ENCODE measurements around the gene PHLDB1. TPM values are rescaled to one million over a fixed set of nuclear protein-coding genes. Genes with fewer than 3 reads are reported as not detected.
"Not testable (repeated sequence)": the region's sequence is repeated elsewhere in the genome, so short reads cannot be mapped to it uniquely, and the experiment has no call there.

Gene PHLDB1
- total and polyA plus RNA-seq, 2 of the 8 experiments (the other 6 are each of a cell fraction or from before 2014, with no cell fraction given), result 53.9 to 74.8 TPM

DNA sequence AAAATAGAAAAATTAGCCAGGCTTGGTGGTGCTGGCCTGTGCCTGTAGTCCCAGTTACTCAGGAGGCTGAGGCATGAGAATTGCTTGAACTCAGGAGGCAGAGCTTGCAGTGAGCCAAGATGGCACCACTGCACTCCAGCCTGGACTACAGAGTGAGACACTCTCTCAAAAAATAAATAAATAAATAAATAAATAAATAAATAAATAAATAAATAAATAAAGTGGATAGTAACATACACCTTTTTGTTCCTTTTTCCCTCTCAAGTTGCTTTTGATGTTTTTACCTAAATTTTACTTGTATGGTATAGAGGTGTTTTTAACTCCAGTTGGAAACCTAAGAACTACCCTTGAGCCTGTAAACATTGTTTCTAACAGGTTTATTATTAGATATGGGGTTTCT, 29.4 kb upstream of the PHLDB1 start:
- peaks cover 12 to 73% of the 10 kb centered on the region in 2 experiments for H3K79me2 ChIP-seq (ENCODE audit: control insufficient read depth in 1 of 2, insufficient read depth in 2 of 2, low read length in 2 of 2)
- not testable (repeated sequence) for H3K36me3 ChIP-seq (ENCODE audit: control insufficient read depth in 2 of 4, insufficient read depth in 4 of 4, low read length in 3 of 4); H2BK15ac ChIP-seq (ENCODE audit: low read length); H3K4me2 ChIP-seq (ENCODE audit: insufficient read depth in 1 of 2, low read depth in 2 of 2, low read length in 2 of 2); H3K27me3 ChIP-seq (replicated peaks in 1 of 4; ENCODE audit: control insufficient read depth in 3 of 4, extremely low read depth in 1 of 4, insufficient read depth in 3 of 4, low read length in 3 of 4); H2BK120ac ChIP-seq (replicated peaks; ENCODE audit: low read depth, low read length); H3K4me1 ChIP-seq (replicated peaks in 1 of 4; ENCODE audit: control insufficient read depth in 3 of 4, insufficient read depth in 4 of 4, low read length in 3 of 4); H3K79me1 ChIP-seq (ENCODE audit: low read depth, low read length); FAIRE-seq; H4K8ac ChIP-seq (ENCODE audit: extremely low read depth, insufficient read depth, low read length); H2AFZ ChIP-seq (ENCODE audit: low read length); H2BK20ac ChIP-seq (ENCODE audit: low read length); H3K56ac ChIP-seq (replicated peaks; ENCODE audit: insufficient read length, low read depth, low read length); H3K4me3 ChIP-seq (ENCODE audit: extremely low read depth in 1 of 4, insufficient read depth in 2 of 4, low read depth in 3 of 4, low read length in 4 of 4); H3K23ac ChIP-seq (ENCODE audit: insufficient read length); H4K5ac ChIP-seq (ENCODE audit: insufficient read length, low read depth, low read length); H3K9ac ChIP-seq (replicated peaks in 1 of 4; ENCODE audit: extremely low read depth in 1 of 4, low read depth in 3 of 4, low read length in 3 of 4); H2BK5ac ChIP-seq (ENCODE audit: low read depth, low read length); H3K9me3 ChIP-seq (ENCODE audit: insufficient read depth in 2 of 2, low read depth in 1 of 2, low read length in 1 of 2); H3K23me2 ChIP-seq (ENCODE audit: low read depth, low read length); H3K27ac ChIP-seq (ENCODE audit: low read depth, low read length); DNase-seq (ENCODE audit: low read depth in 1 of 2, low spot score in 2 of 2); H2AK5ac ChIP-seq (ENCODE audit: low read depth, low read length); H3K4ac ChIP-seq (replicated peaks; ENCODE audit: insufficient read length, low read depth, low read length); H3K14ac ChIP-seq (ENCODE audit: insufficient read length); H2BK12ac ChIP-seq (ENCODE audit: low read depth, low read length); H3K18ac ChIP-seq (ENCODE audit: extremely low read depth, low read length); H4K91ac ChIP-seq (replicated peaks; ENCODE audit: insufficient read length, low read length)
- ChIA-PET CTCF (ENCODE audit: partially characterized antibody) (interaction anchor here (1.7 kb wide), 1 partner anchor 58 kb away, joined by 4 read pairs; no protein-coding TSS in a partner anchor), POLR2A (ENCODE audit: partially characterized antibody) (interaction anchor here (1.0 to 1.1 kb wide), 2 partner anchors 8 to 516 kb away, joined by 3 read pairs; no protein-coding TSS in a partner anchor)
- peaks cover 8 to 16% of the 10 kb centered on the region in 2 experiments for H4K20me1 ChIP-seq (replicated peaks in 1 of 2; ENCODE audit: control insufficient read depth in 1 of 2, insufficient read depth in 2 of 2, low read length in 2 of 2)

All from H1 (cell line).